GM21526 (cell line): ENCODE results near the gene PPP1R1C.

ENCODE experiments used
- ATAC-seq: cut with Tn5 transposase; IDR thresholded peaks from one replicate; pipeline ENCODE4 v1.9.1; 2021; ENCODE audit warnings: moderate library complexity; ENCODE audit not compliant: unreplicated experiment, low FRiP score

Gene PPP1R1C

DNA sequence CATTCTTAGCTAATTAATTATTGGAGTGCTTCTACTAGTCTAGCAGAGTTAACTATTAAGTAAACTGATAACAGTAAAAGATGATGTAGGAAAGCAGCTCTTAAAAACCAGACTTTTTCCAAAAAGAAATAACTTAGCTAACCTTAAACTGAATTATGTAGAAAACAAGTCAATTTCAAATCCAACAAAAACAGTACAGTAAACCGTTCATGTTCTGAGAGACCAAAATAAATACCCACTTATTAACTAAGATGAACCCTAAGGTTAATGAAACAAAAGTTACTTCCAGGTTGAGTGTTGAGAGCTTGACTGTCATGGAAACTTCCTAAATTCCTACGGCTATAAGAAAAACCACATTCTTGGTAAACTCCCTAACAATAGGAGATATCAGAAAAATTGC is 181.2 kb downstream of the PPP1R1C start:
- ATAC-seq, result no peak
